ENCODE results near the gene PHKG2.

Gene PHKG2

DNA sequence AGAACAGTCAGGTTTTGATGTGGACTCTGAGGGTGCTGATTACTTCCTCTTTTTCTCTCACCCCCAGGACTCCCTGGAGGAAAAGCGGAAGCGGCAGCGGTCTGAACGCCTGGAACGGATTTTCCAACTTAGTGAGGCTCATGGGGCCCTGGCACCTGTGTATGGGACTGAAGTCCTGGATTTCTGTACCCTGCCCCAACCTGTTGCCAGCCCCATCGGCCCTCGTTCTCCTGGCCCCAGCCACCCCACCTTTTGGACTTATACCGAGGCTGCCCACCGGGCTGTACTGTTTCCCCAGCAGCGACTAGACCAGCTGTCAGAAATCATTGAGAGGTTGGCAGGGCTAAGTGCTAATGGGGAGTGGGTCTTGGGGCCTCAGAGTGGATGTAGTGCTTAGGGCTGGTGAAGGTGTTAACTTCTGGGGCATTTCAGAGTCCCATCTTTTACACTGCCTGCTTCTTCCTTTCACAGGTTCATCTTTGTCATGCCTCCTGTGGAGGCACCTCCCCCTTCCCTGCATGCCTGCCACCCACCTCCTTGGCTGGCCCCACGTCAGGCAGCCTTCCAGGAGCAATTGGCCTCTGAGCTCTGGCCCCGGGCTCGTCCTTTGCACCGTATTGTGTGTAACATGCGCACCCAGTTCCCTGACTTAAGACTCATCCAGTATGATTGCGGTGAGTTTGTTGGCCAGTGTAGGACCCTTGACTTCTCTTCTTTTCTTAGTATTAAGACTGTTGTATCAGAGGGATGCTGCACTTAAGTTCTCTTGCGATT lies 19.1 kb upstream of the PHKG2 start:
- peak in 1 of 2 donors; percentile 34 for DNase-seq

DNA sequence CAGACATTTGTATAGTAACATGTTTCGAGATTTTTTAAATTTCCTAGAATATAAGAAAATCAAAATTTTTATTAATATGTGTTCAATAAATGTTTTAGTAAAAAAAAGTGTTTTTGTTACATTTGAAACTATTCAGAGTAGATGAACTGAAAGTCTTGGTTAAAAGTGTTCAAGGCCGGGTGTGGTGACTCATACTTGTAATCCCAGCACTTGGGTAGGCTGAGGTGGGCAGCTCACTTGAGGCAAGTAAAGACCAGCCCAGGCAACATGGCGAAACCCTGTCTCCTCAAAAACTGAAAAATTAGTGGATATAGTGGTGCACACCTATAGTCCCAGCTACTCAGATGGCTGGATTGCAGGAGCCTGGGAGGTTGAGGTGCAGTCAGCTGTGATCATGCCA lies 16.8 kb upstream of the PHKG2 start:
- DNase-seq: no peak

DNA sequence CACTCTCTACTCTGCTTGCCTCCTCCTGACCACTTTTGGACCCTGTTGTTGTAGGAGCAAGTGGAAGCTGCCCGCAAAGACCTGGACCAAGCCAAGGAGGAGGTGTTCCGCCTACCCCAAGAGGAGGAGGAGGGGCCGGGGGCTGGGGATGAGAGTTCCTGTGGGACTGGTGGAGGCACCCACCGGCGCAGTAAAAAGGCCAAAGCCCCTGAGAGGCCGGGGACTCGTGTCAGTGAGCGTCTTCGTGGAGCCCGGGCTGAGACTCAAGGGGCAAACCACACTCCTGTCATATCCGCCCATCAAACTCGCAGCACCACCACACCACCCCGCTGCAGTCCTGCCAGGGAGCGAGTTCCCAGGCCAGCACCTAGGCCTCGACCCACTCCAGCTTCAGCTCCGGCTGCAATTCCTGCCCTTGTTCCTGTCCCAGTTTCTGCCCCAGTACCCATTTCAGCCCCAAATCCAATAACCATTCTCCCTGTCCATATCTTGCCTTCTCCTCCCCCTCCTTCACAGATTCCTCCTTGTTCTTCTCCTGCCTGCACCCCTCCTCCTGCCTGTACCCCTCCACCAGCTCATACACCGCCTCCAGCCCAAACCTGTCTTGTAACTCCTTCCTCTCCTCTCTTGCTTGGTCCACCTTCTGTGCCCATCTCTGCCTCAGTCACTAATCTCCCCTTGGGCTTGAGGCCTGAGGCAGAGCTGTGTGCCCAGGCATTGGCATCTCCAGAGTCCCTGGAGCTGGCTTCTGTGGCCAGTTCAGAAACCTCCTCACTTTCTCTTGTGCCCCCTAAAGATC lies 11.0 kb upstream of the PHKG2 start:
- DNase-seq: no peak

DNA sequence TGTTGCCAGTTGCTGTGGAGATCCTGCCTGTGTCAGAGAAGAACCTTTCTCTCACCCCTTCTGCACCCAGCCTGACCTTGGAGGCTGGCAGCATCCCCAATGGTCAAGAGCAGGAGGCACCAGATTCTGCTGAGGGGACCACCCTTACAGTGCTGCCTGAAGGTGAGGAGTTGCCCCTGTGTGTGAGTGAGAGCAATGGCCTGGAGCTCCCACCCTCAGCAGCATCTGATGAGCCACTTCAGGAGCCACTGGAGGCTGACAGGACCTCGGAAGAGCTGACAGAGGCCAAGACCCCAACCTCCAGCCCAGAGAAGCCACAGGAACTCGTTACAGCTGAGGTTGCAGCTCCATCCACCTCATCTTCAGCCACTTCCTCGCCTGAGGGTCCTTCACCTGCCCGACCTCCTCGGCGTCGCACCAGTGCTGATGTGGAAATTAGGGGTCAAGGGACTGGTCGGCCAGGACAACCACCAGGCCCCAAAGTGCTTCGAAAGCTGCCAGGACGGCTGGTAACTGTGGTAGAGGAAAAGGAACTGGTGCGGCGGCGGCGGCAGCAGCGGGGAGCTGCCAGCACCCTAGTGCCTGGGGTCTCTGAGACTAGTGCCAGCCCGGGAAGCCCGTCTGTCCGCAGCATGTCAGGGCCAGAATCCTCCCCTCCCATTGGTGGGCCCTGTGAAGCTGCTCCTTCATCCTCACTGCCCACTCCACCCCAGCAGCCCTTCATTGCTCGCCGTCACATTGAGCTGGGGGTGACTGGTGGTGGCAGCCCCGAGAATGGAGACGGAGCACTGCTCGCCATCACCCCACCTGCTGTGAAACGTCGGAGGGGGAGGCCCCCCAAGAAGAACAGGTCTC lies 10.2 kb upstream of the PHKG2 start:
- DNase-seq: no peak

DNA sequence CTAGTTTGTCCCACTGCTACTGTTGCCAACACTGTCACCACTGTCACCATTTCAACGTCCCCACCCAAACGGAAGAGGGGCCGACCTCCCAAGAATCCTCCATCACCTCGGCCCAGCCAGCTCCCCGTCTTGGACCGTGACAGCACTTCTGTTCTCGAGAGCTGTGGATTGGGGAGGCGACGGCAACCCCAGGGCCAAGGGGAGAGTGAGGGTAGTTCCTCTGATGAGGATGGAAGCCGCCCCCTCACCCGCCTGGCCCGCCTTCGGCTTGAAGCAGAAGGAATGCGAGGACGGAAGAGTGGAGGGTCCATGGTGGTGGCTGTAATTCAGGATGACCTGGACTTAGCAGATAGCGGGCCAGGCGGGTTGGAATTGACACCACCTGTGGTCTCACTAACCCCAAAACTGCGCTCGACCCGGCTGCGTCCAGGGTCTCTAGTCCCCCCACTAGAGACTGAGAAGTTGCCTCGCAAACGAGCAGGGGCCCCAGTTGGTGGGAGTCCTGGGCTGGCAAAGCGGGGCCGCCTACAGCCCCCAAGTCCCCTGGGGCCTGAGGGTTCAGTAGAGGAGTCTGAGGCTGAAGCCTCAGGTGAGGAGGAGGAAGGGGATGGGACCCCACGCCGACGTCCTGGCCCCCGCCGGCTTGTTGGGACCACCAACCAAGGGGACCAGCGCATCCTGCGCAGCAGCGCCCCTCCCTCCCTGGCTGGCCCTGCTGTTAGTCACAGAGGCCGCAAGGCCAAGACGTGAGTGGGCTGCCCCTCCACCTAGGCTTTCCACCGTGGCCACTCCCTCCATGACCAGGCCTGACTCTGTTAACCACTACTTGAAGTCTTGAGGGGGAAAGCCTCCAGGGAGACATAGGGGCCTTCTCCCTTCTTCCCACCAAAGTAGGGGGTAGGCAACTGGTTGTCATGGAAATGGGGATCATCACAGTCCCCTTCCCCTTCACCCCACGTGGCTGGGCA lies 9.0 kb upstream of the PHKG2 start:
- DNase-seq: no peak

DNA sequence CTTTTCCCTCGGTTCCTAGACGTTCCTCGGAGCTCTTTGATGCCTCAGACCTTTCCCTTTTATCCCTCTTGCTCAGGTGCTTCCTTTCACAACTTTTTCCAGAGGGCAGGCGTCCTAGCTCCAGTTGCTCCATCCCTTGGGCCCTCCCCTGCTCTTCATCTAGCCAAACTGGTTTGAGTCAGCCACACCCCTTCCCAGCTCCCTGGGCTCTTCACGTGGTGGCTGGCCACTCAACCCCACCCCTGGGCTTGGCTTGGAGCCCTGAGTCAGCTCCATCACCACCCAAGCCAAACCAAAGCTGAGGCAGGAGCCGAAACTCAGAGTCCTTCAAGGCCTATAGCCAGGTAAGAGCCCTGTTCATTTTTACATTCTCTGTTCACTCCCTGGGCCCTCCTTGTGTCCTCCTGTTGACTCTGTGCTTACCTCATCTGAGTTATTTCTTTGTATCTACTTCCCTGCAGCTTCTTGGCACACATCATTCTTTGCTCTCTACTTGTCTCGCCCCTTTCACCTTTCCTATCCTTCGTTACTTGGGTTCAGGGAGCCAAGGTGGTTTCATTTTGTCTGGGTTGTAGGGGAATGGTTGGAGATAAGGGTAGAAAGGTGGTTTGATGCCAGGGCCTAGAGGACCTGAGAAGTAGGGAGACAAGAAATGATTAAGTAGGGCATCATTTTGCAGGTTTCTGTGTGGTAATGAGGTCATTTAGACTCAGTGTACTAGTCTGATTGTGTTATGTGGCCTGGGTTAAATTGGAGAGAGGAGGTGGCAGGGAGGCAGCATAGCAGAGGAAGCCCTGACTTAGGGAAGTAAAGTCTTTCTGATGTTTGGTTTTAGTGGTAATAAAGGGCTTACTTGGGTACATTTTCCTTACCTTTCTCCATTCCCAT lies 7.6 kb upstream of the PHKG2 start:
- no peak for DNase-seq

DNA sequence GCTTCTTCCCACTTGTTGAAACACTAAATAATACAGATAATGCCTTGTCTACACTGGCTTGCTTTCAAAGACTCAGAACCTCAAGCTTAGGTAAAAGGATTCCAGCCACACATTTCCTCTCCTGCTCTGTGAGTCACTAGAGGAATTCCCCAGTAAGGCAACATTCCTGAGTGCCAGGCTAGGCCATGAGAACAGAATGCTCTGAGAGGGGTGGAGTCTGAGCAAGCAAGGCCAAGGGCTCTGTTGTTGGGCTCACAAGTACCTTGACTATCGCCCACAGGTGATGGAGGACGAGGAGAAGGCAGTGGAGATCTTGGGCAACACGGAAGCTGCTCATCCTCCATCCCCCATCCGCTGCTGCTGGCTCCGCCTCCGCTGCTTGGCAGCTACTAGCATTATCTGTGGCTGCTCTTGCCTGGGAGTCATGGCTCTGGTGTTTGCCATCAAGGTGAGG lies 6.7 kb upstream of the PHKG2 start:
- no peak for DNase-seq

DNA sequence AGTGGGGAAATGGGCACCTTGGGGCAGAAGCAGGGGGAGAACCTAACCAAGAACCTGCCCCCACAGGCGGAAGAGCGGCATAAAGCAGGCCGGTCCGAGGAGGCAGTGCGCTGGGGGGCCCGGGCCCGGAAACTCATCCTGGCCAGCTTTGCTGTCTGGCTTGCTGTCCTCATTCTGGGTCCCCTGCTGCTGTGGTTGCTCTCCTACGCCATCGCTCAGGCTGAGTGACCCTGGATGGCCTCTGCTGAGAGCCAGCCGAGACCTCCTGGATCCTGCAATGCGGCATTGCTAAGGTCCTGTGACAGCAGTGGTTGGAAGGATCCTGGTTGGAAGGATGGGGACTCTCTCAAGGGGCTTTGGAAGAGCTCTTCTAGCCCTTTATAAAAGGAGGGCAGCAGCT lies 4.5 kb upstream of the PHKG2 start:
- DNase-seq: no peak

DNA sequence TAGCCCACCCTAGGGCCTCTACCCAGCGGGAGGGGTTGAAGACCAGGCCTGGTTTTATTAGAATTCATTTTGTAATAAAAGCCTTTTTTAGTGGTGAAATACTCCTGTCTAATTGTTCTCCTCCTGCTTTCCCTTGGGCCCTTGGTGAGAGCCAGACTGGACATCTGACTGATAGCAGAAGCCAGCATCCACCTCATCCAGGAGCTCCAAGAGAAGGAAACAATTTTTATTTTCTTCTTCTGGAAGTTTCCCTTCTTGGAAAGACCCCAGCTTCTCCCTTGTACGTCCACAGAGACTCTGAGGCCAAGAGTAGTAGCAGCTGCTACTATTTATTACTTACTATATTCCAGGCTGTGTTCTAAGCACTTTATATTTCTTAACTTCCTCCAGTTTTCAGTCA lies 4.0 kb upstream of the PHKG2 start:
- no peak for DNase-seq

DNA sequence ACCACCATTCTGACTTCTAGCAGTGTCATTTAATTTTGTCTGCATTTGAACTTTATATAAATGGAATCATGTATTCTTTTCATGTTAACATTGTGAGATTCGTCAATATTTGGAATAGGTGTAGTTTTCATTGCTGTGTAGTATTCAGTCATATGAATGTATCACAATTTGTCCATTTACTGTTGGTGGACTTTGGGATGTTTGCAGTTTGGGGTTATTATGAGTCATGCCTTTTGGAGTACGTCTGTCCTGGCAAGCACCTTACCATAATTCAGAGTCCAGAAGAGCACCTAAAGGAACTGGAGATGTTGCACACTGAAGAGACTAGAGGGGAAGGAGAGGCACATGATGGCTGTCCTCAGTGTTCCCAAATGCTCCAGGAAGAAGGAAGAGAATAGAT lies 3.1 kb upstream of the PHKG2 start:
- no peak for DNase-seq

DNA sequence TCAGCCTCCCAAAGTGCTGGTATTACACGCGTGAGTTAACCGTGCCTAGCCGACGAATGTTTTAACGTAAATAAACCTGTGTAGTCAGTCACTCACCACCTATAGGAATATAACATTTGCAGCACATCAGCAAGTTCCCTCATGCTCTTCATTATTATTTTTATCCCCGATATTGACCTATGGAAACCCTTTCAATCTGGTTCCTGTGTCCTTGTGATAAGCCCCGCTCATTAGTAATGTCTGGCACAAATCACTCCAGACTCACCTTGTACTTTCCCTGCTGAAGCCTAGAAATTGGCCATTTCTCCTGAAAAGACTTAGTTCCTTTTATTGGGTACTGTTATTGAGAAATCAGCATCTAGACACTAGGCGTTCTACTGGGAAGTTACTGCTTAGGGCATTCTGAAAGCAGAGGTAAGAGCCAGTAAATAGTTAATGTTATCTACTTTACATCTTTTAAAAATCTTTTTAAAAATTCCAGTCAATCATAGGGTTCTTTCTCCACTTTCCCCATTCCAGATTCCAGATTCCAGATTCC lies 1.5 kb upstream of the PHKG2 start:
- DNase-seq: no peak

DNA sequence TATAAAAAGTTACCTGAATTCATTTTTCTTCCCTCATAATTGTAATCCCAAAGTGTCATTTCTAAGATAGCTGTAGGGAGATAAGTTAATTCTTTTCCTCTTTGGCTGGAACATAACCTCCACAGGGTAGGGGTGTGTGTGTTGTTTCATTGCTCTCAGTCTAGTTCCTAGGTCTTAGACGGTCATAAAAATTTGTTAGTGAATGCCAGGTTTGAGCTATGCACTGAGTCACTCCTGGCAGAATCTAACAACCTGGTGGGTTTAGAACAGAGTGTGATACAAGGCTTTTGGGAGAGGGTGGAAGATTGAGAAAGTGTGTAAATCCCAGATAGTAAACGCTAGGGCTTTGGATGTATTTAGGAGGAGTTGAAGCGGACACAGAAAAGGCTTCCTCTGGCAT lies 894 bp upstream of the PHKG2 start:
- no peak for DNase-seq

DNA sequence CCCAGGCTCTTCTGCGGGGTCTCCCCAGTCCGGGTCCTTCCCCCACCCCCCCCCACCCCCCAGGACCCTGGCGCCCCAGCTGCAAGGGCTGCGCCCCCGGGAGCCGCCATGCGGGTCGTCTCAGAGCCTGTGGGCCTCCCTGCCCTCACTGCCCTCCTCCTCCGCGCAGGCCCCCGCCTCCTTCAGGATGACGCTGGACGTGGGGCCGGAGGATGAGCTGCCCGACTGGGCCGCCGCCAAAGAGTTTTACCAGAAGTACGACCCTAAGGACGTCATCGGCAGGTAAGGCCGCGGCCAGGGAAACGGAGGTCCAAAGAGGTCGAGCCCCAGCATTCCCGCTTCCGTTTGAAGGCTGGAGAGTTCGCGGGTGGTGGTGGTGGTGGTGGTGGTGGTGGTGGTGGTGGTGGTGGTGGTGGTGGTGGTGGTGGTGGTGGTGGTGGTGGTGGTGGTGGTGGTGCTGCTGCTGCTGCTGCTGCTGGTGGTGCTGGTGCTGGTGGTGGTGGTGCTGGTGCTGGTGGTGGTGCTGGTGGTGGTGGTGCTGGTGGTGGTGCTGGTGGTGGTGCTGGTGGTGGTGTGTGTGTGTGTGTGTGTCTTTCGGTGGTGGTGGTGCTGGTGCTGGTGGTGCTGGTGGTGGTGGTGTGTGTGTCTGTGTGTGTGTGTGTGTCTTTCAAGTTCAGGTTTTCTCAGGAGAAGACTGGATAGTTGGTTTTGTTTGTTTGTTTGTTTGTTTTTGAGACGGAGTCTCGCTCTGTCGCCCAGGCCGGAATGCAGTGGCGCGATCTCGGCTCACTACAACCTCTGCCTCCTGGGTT lies 615 bp downstream of the PHKG2 start:
- DNase-seq: peak; percentile 29 to 30

DNA sequence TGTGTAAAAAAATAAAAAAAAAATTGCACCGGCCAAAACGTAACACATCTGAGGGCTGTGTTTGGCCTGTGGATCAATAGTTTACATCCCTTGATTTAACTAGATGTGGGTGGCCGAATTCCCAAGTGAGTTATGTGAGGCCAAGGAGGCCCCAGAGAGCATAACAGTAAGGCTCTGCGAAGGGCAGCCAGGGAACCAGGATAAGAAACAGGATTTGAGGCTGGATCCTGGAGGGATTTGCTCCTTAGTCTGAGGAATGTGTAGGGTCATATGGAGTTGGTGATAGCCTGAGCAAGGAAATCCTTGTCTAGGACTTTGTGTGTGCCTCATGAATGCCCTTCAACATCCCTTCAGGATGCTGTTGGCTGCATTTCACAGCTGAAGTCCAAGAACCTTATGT lies 2.0 kb downstream of the PHKG2 start:
- DNase-seq: no peak

DNA sequence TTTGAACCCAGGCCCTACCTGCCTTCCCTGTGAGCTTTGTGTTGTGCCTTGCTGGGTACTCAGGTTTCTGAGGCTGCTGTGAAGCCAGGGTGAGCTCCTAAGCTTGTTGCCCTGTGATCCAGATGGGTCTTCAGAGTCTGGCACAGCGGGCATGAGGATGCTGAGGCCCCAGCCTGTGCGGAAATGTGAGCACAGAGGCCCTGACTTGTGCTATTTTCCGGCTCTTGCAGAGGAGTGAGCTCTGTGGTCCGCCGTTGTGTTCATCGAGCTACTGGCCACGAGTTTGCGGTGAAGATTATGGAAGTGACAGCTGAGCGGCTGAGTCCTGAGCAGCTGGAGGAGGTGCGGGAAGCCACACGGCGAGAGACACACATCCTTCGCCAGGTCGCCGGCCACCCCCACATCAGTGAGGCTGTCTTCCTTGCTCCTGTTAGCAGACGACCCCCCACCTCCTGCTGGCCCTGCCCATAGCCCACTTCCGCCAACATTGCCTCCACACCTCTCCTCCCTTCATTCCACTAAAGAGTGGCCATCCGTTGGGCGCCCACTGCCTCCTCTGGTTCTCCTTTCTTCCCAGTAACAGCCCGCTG lies 2.7 kb downstream of the PHKG2 start:
- DNase-seq: no peak

DNA sequence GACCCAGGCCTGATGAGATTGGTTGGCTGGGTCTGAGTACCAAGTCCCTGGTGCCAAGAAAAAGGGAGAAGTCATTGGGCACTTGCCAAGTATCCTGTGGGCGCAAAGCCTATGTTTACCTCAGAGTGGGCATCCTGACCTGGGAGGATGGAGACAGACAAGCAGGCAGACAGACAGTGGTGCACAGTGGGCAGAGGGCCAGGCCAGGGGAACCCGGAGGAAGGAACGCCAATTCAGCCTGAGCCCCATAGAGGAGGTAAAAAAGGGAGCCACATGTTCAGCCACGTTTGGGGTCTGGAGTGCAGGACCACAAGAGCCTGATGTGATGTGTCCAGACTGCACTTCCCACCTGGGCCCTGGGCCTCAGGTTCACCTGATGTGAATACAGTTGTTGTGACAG lies 5.4 kb downstream of the PHKG2 start:
- DNase-seq: no peak

DNA sequence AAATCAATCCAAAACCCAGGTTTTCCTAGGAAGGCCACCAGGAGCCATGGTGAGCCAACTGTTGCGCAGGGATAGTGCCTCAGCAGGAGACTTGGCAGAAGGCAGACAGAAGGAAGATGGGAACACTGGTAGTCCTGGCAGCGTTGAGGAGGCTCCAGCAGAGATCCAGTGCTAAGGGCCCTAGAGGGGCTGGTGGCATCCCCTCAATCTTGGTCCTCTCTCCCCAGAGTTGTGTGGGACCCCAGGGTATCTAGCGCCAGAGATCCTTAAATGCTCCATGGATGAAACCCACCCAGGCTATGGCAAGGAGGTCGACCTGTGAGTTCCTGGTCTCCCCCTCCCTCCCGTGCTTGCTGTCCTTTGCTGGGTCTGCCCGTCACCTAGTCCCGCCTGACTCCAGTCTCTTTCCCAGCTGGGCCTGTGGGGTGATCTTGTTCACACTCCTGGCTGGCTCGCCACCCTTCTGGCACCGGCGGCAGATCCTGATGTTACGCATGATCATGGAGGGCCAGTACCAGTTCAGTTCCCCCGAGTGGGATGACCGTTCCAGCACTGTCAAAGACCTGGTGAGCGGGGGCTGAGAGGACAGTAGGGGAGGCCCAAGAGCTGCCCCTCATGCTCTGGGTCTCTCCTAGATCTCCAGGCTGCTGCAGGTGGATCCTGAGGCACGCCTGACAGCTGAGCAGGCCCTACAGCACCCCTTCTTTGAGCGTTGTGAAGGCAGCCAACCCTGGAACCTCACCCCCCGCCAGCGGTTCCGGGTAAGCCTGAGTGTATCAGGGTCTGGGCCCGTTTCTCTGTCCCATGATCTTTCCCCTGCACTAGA lies 7.9 kb downstream of the PHKG2 start:
- no peak for DNase-seq

DNA sequence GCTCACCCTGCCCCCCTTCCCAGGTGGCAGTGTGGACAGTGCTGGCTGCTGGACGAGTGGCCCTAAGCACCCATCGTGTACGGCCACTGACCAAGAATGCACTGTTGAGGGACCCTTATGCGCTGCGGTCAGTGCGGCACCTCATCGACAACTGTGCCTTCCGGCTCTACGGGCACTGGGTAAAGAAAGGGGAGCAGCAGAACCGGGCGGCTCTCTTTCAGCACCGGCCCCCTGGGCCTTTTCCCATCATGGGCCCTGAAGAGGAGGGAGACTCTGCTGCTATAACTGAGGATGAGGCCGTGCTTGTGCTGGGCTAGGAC lies 8.5 kb downstream of the PHKG2 start:
- DNase-seq: no peak

DNA sequence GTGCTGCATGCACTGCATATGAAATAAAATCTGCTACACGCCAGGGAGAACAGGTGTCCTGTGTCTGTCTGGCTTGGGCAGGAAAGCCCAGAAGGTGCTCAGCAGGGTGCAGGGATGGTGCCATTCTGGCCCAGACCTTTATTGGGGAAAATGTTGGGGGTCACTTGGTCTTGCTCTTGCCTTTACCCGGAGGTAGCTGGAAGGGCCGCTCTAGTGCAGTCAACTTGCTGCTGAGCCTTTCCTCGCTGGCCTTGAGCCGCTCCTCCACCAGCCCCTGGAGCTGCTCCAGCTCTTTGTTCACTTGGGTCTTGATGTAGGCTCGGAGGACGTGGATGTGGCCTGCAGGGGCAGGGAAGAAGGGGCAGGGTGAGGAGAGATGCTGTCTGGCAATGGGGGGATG lies 9.1 kb downstream of the PHKG2 start:
- DNase-seq: no peak

Measured in CD4-positive, alpha-beta T cell treated with Interleukin-1 beta for 1 hour (primary cell).